PFSK-1 (cell line): ENCODE results near the gene EP300.

ENCODE experiments used
- FOXP2 ChIP-seq: optimal IDR thresholded peaks from 2 replicates; pipeline ENCODE3; 2011; ENCODE audit warnings: borderline replicate concordance, control low read depth, inconsistent platforms; ENCODE audit not compliant: insufficient read depth; ENCODE audit errors: extremely low read length, extremely low read depth
- POLR2AphosphoS5 ChIP-seq: IDR thresholded peaks from 2 replicates; pipeline ENCODE4 v1.6.1; 2012; ENCODE audit warnings: low read depth, mild to moderate bottlenecking, control low read depth, low read length, moderate library complexity
- SIN3A ChIP-seq: IDR thresholded peaks from 2 replicates; pipeline ENCODE4 v1.6.1; 2012; ENCODE audit warnings: mild to moderate bottlenecking, low read length, moderate library complexity, borderline replicate concordance; ENCODE audit not compliant: insufficient read depth
- TAF1 ChIP-seq: IDR thresholded peaks from 2 replicates; pipeline ENCODE4 v1.6.1; 2012; ENCODE audit warnings: low read length, control low read depth, borderline replicate concordance; ENCODE audit not compliant: insufficient read depth
- TF ChIP-seq, protein P1 (sequence below), 2 experiments: IDR thresholded peaks; 2 replicates each; pipeline versions ENCODE4 v1.6.1 to v1.8.0; 2011 to 2012; ENCODE audit warnings: low read depth in 2 of 2, low read length in 2 of 2, control low read depth in 1 of 2, inconsistent platforms in 1 of 2, mild to moderate bottlenecking in 1 of 2, moderate library complexity in 1 of 2; ENCODE audit not compliant: insufficient read depth in 1 of 2

EP300 gene

DNA sequence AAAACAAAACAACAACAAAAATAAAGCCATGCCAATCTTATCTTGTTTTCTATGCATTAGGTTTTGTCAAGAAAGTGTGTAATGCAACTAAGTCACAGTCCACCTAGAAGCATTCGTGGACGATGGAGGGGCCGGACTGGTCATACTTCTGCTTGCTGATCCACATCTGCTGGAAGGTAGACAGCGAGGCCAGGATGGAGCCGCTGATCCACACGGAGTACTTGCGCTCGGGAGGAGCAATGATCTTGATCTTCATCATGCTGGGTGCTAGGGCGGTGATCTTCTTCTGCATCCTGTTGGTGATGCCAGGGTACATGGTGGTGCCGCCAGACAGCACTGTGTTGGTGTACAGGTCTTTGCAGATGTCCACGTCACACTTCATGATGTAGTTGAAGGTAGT, 18.3 kb upstream of the EP300 start:
- TF ChIP-seq FOXP2, result no peak
- TF ChIP-seq, protein P1, sequence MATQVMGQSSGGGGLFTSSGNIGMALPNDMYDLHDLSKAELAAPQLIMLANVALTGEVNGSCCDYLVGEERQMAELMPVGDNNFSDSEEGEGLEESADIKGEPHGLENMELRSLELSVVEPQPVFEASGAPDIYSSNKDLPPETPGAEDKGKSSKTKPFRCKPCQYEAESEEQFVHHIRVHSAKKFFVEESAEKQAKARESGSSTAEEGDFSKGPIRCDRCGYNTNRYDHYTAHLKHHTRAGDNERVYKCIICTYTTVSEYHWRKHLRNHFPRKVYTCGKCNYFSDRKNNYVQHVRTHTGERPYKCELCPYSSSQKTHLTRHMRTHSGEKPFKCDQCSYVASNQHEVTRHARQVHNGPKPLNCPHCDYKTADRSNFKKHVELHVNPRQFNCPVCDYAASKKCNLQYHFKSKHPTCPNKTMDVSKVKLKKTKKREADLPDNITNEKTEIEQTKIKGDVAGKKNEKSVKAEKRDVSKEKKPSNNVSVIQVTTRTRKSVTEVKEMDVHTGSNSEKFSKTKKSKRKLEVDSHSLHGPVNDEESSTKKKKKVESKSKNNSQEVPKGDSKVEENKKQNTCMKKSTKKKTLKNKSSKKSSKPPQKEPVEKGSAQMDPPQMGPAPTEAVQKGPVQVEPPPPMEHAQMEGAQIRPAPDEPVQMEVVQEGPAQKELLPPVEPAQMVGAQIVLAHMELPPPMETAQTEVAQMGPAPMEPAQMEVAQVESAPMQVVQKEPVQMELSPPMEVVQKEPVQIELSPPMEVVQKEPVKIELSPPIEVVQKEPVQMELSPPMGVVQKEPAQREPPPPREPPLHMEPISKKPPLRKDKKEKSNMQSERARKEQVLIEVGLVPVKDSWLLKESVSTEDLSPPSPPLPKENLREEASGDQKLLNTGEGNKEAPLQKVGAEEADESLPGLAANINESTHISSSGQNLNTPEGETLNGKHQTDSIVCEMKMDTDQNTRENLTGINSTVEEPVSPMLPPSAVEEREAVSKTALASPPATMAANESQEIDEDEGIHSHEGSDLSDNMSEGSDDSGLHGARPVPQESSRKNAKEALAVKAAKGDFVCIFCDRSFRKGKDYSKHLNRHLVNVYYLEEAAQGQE (IDR thresholded peaks at IDR 0.05; ENCODE audit: insufficient read depth in 1 of 2, low read depth in 2 of 2, low read length in 2 of 2), result no peak
- no peak for TF ChIP-seq SIN3A
- no peak for TF ChIP-seq TAF1

DNA sequence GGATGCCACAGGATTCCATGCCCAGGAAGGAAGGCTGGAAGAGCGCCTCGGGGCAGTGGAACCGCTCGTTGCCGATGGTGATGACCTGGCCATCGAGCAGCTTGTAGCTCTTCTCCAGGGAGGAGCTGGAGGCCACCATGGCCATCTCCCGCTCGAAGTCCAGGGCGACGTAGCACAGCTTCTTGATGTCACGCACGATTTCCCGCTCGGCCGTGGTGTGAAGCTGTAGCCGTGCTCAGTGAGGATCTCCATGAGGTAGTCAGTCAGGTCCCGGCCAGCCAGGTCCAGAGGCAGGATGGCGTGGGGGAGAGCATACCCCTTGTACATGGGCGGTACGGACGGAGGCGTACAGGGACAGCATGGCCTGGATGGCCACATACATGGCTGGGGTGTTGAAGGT, 17.9 kb upstream of the EP300 start:
- TF ChIP-seq, protein P1 (IDR thresholded peaks at IDR 0.05; ENCODE audit: insufficient read depth in 1 of 2, low read depth in 2 of 2, low read length in 2 of 2), result no peak
- TF ChIP-seq POLR2AphosphoS5 (no peak), TAF1 (no peak), FOXP2 (no peak), SIN3A (no peak)

DNA sequence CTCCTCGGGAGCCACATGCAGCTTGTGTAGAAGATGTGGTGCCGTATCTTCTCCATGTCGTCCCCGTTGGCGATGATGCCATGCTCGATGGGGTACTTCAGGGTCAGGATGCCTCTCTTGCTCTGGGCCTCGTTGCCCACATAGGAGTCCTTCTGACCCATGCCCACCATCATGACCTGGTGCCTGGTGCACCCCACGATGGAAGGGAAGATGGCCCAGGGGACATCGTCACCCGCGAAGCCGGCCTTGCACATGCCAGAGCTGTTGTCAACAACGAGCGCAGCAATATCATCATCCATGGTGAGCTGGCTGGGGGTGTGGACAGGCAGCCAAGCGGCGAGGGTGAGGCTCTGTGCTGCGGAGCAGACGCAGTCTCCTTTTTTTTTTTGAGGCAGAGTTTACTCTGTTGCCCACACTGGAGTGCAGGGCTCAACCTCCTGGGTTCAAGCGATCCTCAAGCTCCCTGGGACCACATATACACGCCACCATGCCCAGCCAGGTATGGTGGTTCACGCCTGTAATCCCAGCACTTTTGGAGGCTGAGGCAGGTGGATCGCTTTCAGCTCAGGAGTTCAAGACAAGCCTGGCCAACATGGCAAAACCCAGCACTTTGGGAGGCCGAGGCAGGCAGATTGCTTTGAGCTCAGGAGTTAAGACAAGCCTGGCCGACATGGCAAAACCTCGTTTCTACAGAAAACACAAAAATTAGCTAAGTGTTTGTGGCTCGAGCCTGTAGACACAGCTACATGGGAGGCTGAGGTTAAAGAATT, 17.3 kb upstream of the EP300 start:
- TF ChIP-seq SIN3A (no peak), TAF1 (no peak), FOXP2 (no peak), POLR2AphosphoS5 (no peak)
- TF ChIP-seq, protein P1 (IDR thresholded peaks at IDR 0.05; ENCODE audit: insufficient read depth in 1 of 2, low read depth in 2 of 2, low read length in 2 of 2), result no peak

DNA sequence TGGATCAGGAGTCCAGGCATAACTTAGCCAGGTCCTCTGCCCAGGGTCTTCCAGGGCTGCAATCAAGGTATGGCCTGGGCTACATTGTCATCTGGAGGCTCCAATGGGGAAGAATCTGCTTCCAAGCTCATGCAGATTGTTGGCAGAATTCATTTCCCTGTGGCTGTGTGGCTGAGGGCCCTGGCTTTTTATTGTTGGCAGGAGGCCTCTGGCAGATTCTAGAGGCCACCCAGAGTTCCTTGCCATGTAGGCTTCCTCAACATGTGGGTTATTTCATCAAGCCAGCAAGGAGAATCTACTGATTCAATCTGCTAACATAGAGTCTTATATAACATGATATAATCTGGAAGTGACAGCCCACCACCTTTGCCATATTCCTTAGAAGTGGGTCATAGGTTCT, 16.4 kb upstream of the EP300 start:
- TF ChIP-seq, protein P1 (IDR thresholded peaks at IDR 0.05; ENCODE audit: insufficient read depth in 1 of 2, low read depth in 2 of 2, low read length in 2 of 2), result no peak
- TF ChIP-seq TAF1 (no peak), FOXP2 (no peak), POLR2AphosphoS5 (no peak), SIN3A (no peak)

- TF ChIP-seq SIN3A, result no peak
- no peak for TF ChIP-seq POLR2AphosphoS5
- TF ChIP-seq FOXP2, result no peak
- no peak for TF ChIP-seq TAF1
- TF ChIP-seq, protein P1 (IDR thresholded peaks at IDR 0.05; ENCODE audit: insufficient read depth in 1 of 2, low read depth in 2 of 2, low read length in 2 of 2), result no peak
These were observed 15.5 kb upstream of the EP300 start for GRCh38 chr22:41076857-41077256.
